ENCODE data around the gene OR51B2. TPM values are rescaled to one million over a fixed set of nuclear protein-coding genes. Genes with fewer than 3 reads are reported as not detected.
"Not testable (repeated sequence)": the region's sequence is repeated elsewhere in the genome, so short reads cannot be mapped to it uniquely, and the experiment has no call there.

OR51B2 gene
- total RNA-seq, 1 donor from 2014 or later = not detected

GRCh38 chr11:5310423-5310822 lies 13.7 kb downstream of the OR51B2 start:
- DNase-seq (ENCODE audit: low spot score) = no peak

- no peak for DNase-seq (ENCODE audit: low spot score)
Measured at GRCh38 chr11:5307256-5308019, 16.7 kb downstream of the OR51B2 start.

- DNase-seq (ENCODE audit: low spot score) = no peak
Measured at GRCh38 chr11:5304046-5304445, 20.1 kb downstream of the OR51B2 start.

- no peak for DNase-seq (ENCODE audit: low spot score)
Measured at GRCh38 chr11:5303626-5304025, 20.5 kb downstream of the OR51B2 start.

GRCh38 chr11:5301846-5302245 lies 22.3 kb downstream of the OR51B2 start, which contains the start of gene OR51B4:
OR51B4 (minus strand) TSS chr11:5301946; CDS start chr11:5301946, 0 bp downstream.
- no peak for DNase-seq (ENCODE audit: low spot score)

- DNase-seq (ENCODE audit: low spot score) = no peak
Measured at GRCh38 chr11:5300251-5300650, 23.8 kb downstream of the OR51B2 start.

- DNase-seq (ENCODE audit: low spot score) = no peak
Measured at GRCh38 chr11:5298451-5298850, 25.6 kb downstream of the OR51B2 start.

- no peak for DNase-seq (ENCODE audit: low spot score)
Measured at GRCh38 chr11:5297721-5298323, 26.3 kb downstream of the OR51B2 start.

GRCh38 chr11:5294342-5294995 lies 29.6 kb downstream of the OR51B2 start:
- DNase-seq (ENCODE audit: low spot score) = not testable (repeated sequence)

- DNase-seq (ENCODE audit: low spot score) = no peak
Measured at GRCh38 chr11:5293028-5293427, 31.1 kb downstream of the OR51B2 start.

- DNase-seq (ENCODE audit: low spot score) = no peak
Measured at GRCh38 chr11:5291207-5291838, 32.8 kb downstream of the OR51B2 start.

GRCh38 chr11:5290106-5290505 lies 34.0 kb downstream of the OR51B2 start:
- DNase-seq (ENCODE audit: low spot score) = no peak

- DNase-seq (ENCODE audit: low spot score) = no peak
Measured at GRCh38 chr11:5289696-5290095, 34.4 kb downstream of the OR51B2 start.

- DNase-seq (ENCODE audit: low spot score) = no peak
Measured at GRCh38 chr11:5288906-5289550, 35.1 kb downstream of the OR51B2 start.

- no peak for DNase-seq (ENCODE audit: low spot score)
Measured at GRCh38 chr11:5288108-5288905, 35.8 kb downstream of the OR51B2 start.

- DNase-seq (ENCODE audit: low spot score) = no peak
Measured at GRCh38 chr11:5286901-5287300, 37.2 kb downstream of the OR51B2 start.

GRCh38 chr11:5286351-5286750 lies 37.7 kb downstream of the OR51B2 start:
- no peak for DNase-seq (ENCODE audit: low spot score)

- DNase-seq (ENCODE audit: low spot score) = no peak
Measured at GRCh38 chr11:5285703-5286340, 38.3 kb downstream of the OR51B2 start.

GRCh38 chr11:5284637-5285036 lies 39.5 kb downstream of the OR51B2 start:
- no peak for DNase-seq (ENCODE audit: low spot score)

GRCh38 chr11:5283882-5284281 lies 40.2 kb downstream of the OR51B2 start:
- DNase-seq (ENCODE audit: low spot score) = no peak

GRCh38 chr11:5283086-5283485 lies 41.0 kb downstream of the OR51B2 start:
- DNase-seq (ENCODE audit: low spot score) = no peak

Data from mucosa of gallbladder (tissue), 1 donor.